GM23248 (cell line): ENCODE data around the gene DYNLRB2.

ENCODE experiments used
- EZH2 ChIP-seq: fragments of 200-600 bp; sonication (generic); IDR thresholded peaks from 2 replicates; pipeline ENCODE4 v1.6.1; 2018; ENCODE audit warnings: antibody characterized with exemption, mild to moderate bottlenecking; ENCODE audit not compliant: insufficient read depth, poor library complexity, severe bottlenecking
- EZH2phosphoT487 ChIP-seq: fragments of 200-600 bp; sonication (generic); IDR thresholded peaks from 2 replicates; pipeline ENCODE4 v1.6.1; 2018; ENCODE audit warnings: antibody characterized with exemption, moderate library complexity, mild to moderate bottlenecking, low read depth; ENCODE audit not compliant: insufficient read depth

- TF ChIP-seq EZH2phosphoT487 (no peak), EZH2 (no peak)
Observed at GRCh38 chr16:80546249-80546648, 5.5 kb downstream of the DYNLRB2 start.
